Measurements from ENCODE around the gene THYN1. TPM values are rescaled to one million over a fixed set of nuclear protein-coding genes. Genes with fewer than 3 reads are reported as not detected.

THYN1 gene
- total and polyA plus RNA-seq, 2 donors (not counting 3 experiments of a cell fraction or from before 2014, with no cell fraction given): 35.7 to 38.0 TPM

DNA sequence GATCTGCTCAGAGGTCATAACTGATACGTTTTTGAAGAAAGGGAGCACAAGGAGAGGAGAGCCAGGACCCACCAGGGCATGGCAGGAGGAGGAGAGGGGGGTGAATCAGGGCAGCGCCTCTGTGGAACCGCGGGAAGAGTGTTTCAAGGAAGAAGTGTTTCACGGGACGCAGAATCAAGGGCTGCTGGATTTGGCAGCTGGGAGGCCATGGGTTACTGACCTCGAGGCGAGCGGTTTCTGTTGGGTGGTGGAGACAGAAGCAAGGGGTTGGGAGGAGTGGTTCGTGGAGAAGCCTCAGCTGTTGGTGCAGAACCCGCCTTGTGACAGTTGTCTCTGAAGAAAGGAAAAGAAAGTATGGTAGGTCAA, 15.6 kb downstream of the THYN1 start:
- Histone ChIP-seq H3K27ac (ENCODE audit: insufficient read depth, low read depth, low read length) (no peak overlapping the region), H3K4me3 (replicated peaks in 1 of 3; ENCODE audit: insufficient read depth in 1 of 3, low read depth in 1 of 3, low read length in 3 of 3) (no peak overlapping the region), H3K9me1 (replicated peaks; ENCODE audit: control insufficient read depth, extremely low read depth, insufficient read depth, low read length) (no peaks in the 10 kb centered on the region), H2AFZ (ENCODE audit: low read depth, low read length) (no peak overlapping the region), H3K4me1 (ENCODE audit: control insufficient read depth, extremely low read depth, insufficient read depth, low read length) (no peaks in the 10 kb centered on the region), H3K27me3 (ENCODE audit: control insufficient read depth in 2 of 2, insufficient read depth in 2 of 2, low read length in 2 of 2) (no peaks in the 10 kb centered on the region), H3K36me3 (ENCODE audit: control insufficient read depth in 2 of 2, extremely low read depth in 1 of 2, insufficient read depth in 2 of 2, low read length in 2 of 2) (peaks cover 2 to 15% of the 10 kb centered on the region in 2 experiments), H3K79me2 (ENCODE audit: control insufficient read depth, insufficient read depth, low read length) (peaks cover 9% of the 10 kb centered on the region), H3K4me2 (ENCODE audit: insufficient read depth, low read length) (no peak overlapping the region), H3K9ac (replicated peaks; ENCODE audit: extremely low read depth, insufficient read depth, low read length) (no peak overlapping the region), H3K9me3 (replicated peaks; ENCODE audit: control insufficient read depth, insufficient read depth, low read length) (no peaks in the 10 kb centered on the region), H4K20me1 (replicated peaks; ENCODE audit: control insufficient read depth, extremely low read depth, insufficient read depth, low read length) (no peaks in the 10 kb centered on the region)
- no peak for FAIRE-seq
- intact Hi-C loops (cut with micrococcal nuclease) (no loop called here), dilution Hi-C loops (cut with MboI; ENCODE audit: extremely low pct_ligation_motif_present, low sequenced_read_pairs) (no loop called here)
- DNase-seq (ENCODE audit: low read depth, low spot score): no peak
- TF ChIP-seq MYC (IDR thresholded peaks at IDR 0.05; ENCODE audit: low read depth, low read length) (no peak), GATA2 (IDR thresholded peaks at IDR 0.05; ENCODE audit: insufficient read depth, insufficient read length, low read depth, low read length) (no peak), POLR2AphosphoS5 (IDR thresholded peaks at IDR 0.05; ENCODE audit: insufficient read depth, low read depth, low read length) (no peak), FOS (IDR thresholded peaks at IDR 0.05; ENCODE audit: borderline replicate concordance, insufficient read depth, low read length) (no peak), POLR2A (IDR thresholded peaks at IDR 0.05; ENCODE audit: low read depth, low read length) (no peak), EZH2 (IDR thresholded peaks at IDR 0.05; ENCODE audit: borderline replicate concordance, low read depth, low read length, severe bottlenecking) (no peak), MAX (IDR thresholded peaks at IDR 0.05; ENCODE audit: insufficient read depth, insufficient read length) (no peak), JUN (IDR thresholded peaks at IDR 0.05; ENCODE audit: borderline replicate concordance, insufficient read depth, insufficient read length, low read depth) (no peak)
- TF ChIP-seq, protein P1, sequence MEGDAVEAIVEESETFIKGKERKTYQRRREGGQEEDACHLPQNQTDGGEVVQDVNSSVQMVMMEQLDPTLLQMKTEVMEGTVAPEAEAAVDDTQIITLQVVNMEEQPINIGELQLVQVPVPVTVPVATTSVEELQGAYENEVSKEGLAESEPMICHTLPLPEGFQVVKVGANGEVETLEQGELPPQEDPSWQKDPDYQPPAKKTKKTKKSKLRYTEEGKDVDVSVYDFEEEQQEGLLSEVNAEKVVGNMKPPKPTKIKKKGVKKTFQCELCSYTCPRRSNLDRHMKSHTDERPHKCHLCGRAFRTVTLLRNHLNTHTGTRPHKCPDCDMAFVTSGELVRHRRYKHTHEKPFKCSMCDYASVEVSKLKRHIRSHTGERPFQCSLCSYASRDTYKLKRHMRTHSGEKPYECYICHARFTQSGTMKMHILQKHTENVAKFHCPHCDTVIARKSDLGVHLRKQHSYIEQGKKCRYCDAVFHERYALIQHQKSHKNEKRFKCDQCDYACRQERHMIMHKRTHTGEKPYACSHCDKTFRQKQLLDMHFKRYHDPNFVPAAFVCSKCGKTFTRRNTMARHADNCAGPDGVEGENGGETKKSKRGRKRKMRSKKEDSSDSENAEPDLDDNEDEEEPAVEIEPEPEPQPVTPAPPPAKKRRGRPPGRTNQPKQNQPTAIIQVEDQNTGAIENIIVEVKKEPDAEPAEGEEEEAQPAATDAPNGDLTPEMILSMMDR (IDR thresholded peaks at IDR 0.05; ENCODE audit: extremely low read depth in 1 of 2, insufficient read depth in 1 of 2, low read depth in 1 of 2, low read length in 2 of 2): no peak
- BruUV-seq (replicated peaks): no TSS peak
- ChIA-PET POLR2A (no interaction called here), CTCF (interaction anchor here (1.5 kb wide), 1 partner anchor 13 kb away, joined by 5 read pairs; the partner anchor contains the start of genes NCAPD3 and VPS26B)

All from endothelial cell of umbilical vein (primary cell).